Esophagus squamous epithelium (tissue), 5 donors: ENCODE data around the gene NYAP1. TPM values are rescaled to one million over a fixed set of nuclear protein-coding genes. Genes with fewer than 3 reads are reported as not detected.

ENCODE experiments used
- DNase-seq: peaks from one replicate; lab custom pipeline; 2025; lab: John Stamatoyannopoulos, UW
- H3K27ac ChIP-seq, 4 donors: fragments of 200-600 bp; sonication (generic); one replicate each; pipeline ENCODE4 v1.5.1; 2016 to 2019; ENCODE audit warnings: mild to moderate bottlenecking in 1 of 4
- H3K27me3 ChIP-seq, 4 donors: fragments of 200-600 bp; sonication (generic); 1 replicate in 3 of 4; 2 replicates in 1 of 4; pipeline versions ENCODE4 v1.5.1 to v1.6.0; 2017 to 2021; ENCODE audit warnings: antibody characterized with exemption in 1 of 4
- H3K36me3 ChIP-seq, 3 donors: fragments of 200-600 bp; sonication (generic); one replicate each; pipeline ENCODE4 v1.5.1; 2016 to 2019
- H3K4me1 ChIP-seq, 3 donors: fragments of 200-600 bp; sonication (generic); one replicate each; pipeline ENCODE4 v1.5.1; 2017 to 2019
- H3K4me3 ChIP-seq, 4 donors: fragments of 200-600 bp; sonication (generic); 1 replicate in 3 of 4; 2 replicates in 1 of 4; pipeline ENCODE4 v1.5.1; 2016 to 2019; ENCODE audit warnings: mild to moderate bottlenecking in 2 of 4, moderate library complexity in 1 of 4
- H3K9me3 ChIP-seq, 3 donors: fragments of 200-600 bp; sonication (generic); one replicate each; pipeline ENCODE4 v1.5.1; 2016 to 2019
- POLR2A ChIP-seq, 4 donors: fragments of 450-650 bp; IDR thresholded peaks; one replicate each; pipeline ENCODE4 v1.6.1; 2017; ENCODE audit warnings: antibody characterized with exemption in 4 of 4, mild to moderate bottlenecking in 4 of 4, moderate library complexity in 3 of 4
- WGBS, 2 donors: methylation state at CpG; one replicate each; pipeline ENCODE4 v1.1.5; 2018; 5-methylcytosine and 5-hydroxymethylcytosine counted together
- intact Hi-C: fragments of 100-400 bp; cut with DNase I; formaldehyde crosslinking; loops from one replicate; pipeline ENCODE4 v1.15.0; 2022
- total RNA-seq, 4 donors: library from RNA; depleted of rRNA; stranded (reverse); fragments of >200 nt; gene quantifications; one replicate each; pipeline ENCODE4 v1.1.0, GENCODE V29; 2016
- TF ChIP-seq, protein P1 (sequence below), 6 experiments: fragments of 450-650 bp in 4 of 6; fragments of 200-600 bp in 2 of 6; sonication (generic) in 2 of 6; IDR thresholded peaks; one replicate each; pipeline ENCODE4 v1.5.1; 2016 to 2019; ENCODE audit warnings: antibody characterized with exemption in 6 of 6, mild to moderate bottlenecking in 4 of 6, moderate library complexity in 4 of 6
- donor health status: DM: yes; HTN: yes; CAD: no.

NYAP1 gene
- total RNA-seq, 4 donors from 2014 or later = 0.31 to 1.1 (median 0.57) TPM; not detected in 1

DNA sequence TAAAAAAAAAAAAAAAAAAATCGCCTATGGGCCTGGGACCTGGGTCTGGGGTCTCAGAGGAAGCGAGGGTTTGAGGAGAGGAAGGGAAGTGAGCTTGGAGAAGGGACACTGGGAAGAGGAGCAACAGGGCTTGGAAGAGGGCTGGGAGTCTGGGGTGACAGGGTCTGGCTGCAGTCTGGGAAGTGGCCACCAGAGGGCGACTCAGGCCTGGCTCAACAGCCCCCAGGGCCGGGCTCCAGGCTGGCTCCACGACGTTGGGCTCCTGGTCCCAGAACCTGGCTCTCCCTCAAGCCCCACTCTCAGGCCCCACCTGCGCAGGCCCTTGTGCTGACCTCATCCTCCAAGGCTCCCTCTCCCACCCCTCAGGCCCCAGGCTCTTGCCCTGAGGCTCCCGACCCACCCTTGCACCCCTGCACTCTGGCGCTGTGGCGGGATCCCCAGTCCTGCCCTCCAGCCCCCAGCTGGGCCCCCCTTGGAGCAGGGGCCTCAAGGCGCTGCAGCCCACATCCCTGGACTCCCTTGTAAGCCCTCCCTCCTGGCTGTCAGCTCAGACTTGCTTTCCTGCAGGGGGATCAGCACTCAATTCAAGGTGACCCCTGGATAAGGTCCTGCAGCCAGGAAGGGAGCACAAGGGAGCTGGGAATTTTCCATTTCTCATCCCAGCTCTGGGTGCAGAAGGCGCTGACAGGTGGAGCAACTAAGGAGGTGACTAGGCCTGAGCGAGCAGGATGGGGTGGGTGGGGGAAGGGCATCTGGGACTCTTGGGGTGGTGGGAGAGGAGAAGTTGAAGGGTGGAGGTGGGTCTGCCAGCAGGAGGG, 14.3 kb upstream of the NYAP1 start:
- no peak for DNase-seq
- 19 to 23% methylated on average over 8 to 10 of the region's 13 CpGs for WGBS, 2 donors
- peak overlapping the region in 2 of 4 donors; percentile 42 to 45 for H3K27ac ChIP-seq
- intact Hi-C loops = loop anchor here (1.0 to 10.0 kb wide), 2 partner anchors 91 to 225 kb away; partner anchors contain the start of gene GIGYF1
- peaks cover 6 to 85% (median 11%) of the 10 kb centered on the region in 3 donors for H3K36me3 ChIP-seq
- H3K4me3 ChIP-seq = no peak overlapping the region
- no peaks in the 10 kb centered on the region for H3K27me3 ChIP-seq
- TF ChIP-seq, protein P1, sequence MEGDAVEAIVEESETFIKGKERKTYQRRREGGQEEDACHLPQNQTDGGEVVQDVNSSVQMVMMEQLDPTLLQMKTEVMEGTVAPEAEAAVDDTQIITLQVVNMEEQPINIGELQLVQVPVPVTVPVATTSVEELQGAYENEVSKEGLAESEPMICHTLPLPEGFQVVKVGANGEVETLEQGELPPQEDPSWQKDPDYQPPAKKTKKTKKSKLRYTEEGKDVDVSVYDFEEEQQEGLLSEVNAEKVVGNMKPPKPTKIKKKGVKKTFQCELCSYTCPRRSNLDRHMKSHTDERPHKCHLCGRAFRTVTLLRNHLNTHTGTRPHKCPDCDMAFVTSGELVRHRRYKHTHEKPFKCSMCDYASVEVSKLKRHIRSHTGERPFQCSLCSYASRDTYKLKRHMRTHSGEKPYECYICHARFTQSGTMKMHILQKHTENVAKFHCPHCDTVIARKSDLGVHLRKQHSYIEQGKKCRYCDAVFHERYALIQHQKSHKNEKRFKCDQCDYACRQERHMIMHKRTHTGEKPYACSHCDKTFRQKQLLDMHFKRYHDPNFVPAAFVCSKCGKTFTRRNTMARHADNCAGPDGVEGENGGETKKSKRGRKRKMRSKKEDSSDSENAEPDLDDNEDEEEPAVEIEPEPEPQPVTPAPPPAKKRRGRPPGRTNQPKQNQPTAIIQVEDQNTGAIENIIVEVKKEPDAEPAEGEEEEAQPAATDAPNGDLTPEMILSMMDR (IDR thresholded peaks at IDR 0.05) = peak; percentile 84 to 99 (median 96)
- no peak for TF ChIP-seq POLR2A (IDR thresholded peaks at IDR 0.05)
- H3K4me1 ChIP-seq = peaks cover 30 to 82% (median 36%) of the 10 kb centered on the region in 3 donors
- H3K9me3 ChIP-seq = no peaks in the 10 kb centered on the region

DNA sequence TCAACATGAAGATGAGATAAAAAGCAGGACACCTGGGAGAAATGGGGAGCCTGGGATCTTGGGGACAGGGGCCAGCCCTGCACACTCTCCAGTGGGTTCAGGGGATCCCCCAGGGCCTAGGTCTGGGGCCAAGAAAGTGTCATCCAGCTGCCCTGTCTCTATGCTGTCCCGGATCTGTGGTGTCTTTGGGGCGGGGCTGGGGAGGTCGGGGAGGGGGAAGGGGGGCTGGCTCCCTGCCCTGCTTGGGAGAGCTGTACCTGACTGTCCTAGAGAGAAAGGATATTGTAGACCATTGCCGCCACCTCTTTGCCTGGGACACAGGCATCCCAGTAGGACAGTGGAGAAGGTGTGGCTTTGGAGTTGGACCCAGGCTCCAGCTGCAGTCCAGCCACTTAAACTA, 12.7 kb upstream of the NYAP1 start:
- Histone ChIP-seq H3K27me3 (no peaks in the 10 kb centered on the region), H3K9me3 (no peaks in the 10 kb centered on the region), H3K27ac (no peak overlapping the region), H3K4me1 (peaks cover 34 to 86% (median 40%) of the 10 kb centered on the region in 3 donors), H3K36me3 (peaks cover 6 to 86% (median 11%) of the 10 kb centered on the region in 3 donors), H3K4me3 (no peak overlapping the region)
- intact Hi-C loops = loop anchor here (10.0 kb wide), 1 partner anchor 224 kb away; the partner anchor contains the start of gene GIGYF1
- no peak for TF ChIP-seq POLR2A (IDR thresholded peaks at IDR 0.05)
- TF ChIP-seq, protein P1 (IDR thresholded peaks at IDR 0.05) = no peak
- DNase-seq = no peak
- no CpG with 5 or more reads among the region's 4 CpGs for WGBS, 2 donors

DNA sequence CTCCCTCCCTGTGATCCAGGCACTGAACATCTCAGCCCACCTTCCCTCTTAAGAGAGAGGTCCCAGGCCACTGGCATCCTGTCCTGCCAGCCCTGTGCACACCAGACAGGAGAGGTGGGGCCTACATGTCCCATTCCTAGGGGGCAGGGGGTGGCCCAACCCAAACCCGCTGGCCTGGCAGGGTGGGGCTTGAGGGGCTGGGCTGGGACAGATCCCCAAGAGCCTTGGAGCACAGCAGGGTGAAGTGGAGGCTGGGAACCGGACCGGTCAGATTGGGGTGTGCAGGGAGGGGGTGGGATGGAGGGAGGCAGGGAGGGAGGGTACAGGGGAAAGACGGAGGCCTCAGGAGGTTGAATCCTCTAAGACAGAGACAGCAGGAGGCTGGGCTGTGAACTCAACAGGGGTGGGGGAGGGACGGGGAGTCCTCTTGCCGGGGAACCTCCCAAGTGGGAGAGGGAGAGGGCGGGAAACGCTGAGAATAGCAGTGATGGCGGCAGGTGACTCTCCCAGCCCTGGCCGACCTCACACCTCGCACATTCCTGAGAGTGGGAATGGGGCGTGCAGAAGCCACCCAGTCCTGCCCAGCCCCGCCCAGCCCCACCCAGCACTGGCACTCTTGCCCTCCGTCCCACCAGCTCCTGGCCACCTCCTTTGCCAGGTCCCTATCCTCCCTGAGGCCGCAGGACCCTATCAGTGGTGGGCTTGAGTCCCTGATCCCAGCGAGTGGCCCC, 11.4 kb upstream of the NYAP1 start:
- TF ChIP-seq, protein P1 (IDR thresholded peaks at IDR 0.05) = no peak
- TF ChIP-seq POLR2A (IDR thresholded peaks at IDR 0.05) = no peak
- Histone ChIP-seq H3K36me3 (peaks cover 2 to 77% (median 10%) of the 10 kb centered on the region in 3 donors), H3K4me1 (peaks cover 41 to 89% (median 44%) of the 10 kb centered on the region in 3 donors), H3K27ac (peak overlapping the region; percentile 50 to 66 (median 59)), H3K4me3 (peak overlapping the region in 1 of 4 donors; percentile 2), H3K27me3 (no peaks in the 10 kb centered on the region), H3K9me3 (no peaks in the 10 kb centered on the region)
- 46 to 53% methylated on average over 7 to 11 of the region's 16 CpGs for WGBS, 2 donors
- DNase-seq = no peak
- intact Hi-C loops = loop anchor here (10.0 kb wide), 1 partner anchor 223 kb away; the partner anchor contains the start of gene GIGYF1

DNA sequence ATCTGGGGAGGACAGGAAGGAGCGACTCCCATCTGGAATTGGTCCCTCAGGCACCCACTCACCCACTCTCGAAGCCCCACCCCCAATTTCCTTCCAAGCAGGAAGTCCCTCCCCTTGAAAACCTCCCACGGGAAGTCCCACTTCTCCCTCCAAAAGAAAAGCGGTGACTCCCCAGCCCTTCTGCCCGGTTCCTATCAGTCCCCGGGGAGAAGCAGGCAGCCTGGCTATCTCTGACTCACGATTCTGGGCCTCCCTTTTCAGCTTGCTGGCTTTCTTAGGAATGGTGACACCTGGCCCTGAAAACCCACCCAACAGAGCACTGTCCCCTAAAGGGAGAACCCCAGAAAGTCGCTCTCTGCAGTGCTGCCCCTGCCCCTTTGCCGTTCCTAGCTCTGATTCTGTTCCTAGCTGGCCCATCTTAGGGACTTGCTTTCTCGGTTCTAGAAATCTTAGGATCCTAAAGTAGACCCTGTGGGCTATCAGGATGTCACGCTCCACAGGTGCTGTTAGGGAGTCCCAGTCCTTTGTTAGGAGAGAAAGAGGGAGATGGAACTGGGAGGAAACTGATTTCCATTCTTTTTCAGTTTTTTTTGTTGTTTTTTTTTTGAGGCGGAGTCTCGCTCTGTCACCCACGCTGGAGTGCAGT, 10.8 kb upstream of the NYAP1 start:
- DNase-seq = no peak
- 51 to 61% methylated on average over 8 to 11 of the region's 14 CpGs for WGBS, 2 donors
- Histone ChIP-seq H3K4me1 (peaks cover 43 to 89% (median 51%) of the 10 kb centered on the region in 3 donors), H3K9me3 (no peaks in the 10 kb centered on the region), H3K27me3 (no peaks in the 10 kb centered on the region), H3K27ac (peak overlapping the region; percentile 50 to 66 (median 59)), H3K4me3 (peak overlapping the region in 1 of 4 donors; percentile 2), H3K36me3 (peaks cover 0 to 70% (median 4%) of the 10 kb centered on the region in 3 donors)
- intact Hi-C loops = loop anchor here (10.0 kb wide), 1 partner anchor 222 kb away; the partner anchor contains the start of gene GIGYF1
- TF ChIP-seq, protein P1 (IDR thresholded peaks at IDR 0.05) = no peak
- TF ChIP-seq POLR2A (IDR thresholded peaks at IDR 0.05) = no peak
